ENCODE results near the gene SLC29A2. TPM values are rescaled to one million over a fixed set of nuclear protein-coding genes. Genes with fewer than 3 reads are reported as not detected.

Gene SLC29A2
- total RNA-seq, 1 experiment from 2014 or later = 30.2 TPM

GRCh38 chr11:66327171-66328030 is 44.2 kb downstream of the SLC29A2 start:
- 0 out of 2 replicates have a peak overlapping the region, but pooled peaks have one; percentile 0 for H3K27ac Mint-ChIP-seq
- ATAC-seq = no peak
- no peak for DNase-seq (ENCODE audit: low spot score)
- TF ChIP-seq ZNF121 (CRISPR knock-in tag; IDR thresholded peaks at IDR 0.05) (no peak), USF2 (CRISPR knock-in tag; IDR thresholded peaks at IDR 0.05) (no peak), OVOL2 (CRISPR knock-in tag; IDR thresholded peaks at IDR 0.05; ENCODE audit: borderline replicate concordance) (no peak), PRDM15 (CRISPR knock-in tag; IDR thresholded peaks at IDR 0.05) (no peak), SMAD4 (CRISPR knock-in tag; IDR thresholded peaks at IDR 0.05) (no peak)
- H3K27me3 Mint-ChIP-seq (ENCODE audit: low read depth) = peaks cover 11% of the 10 kb centered on the region
- H3K36me3 Mint-ChIP-seq = no peaks in the 10 kb centered on the region
- CTCF ChIA-PET = interaction anchor here (0.5 to 1.6 kb wide), 9 partner anchors 9 to 318 kb away, joined by 3 to 45 read pairs (median 5); partner anchors contain the start of genes CD248, RIN1 and YIF1A
- H3K9me3 Mint-ChIP-seq = 0 out of 2 replicates have a peak, but pooled peaks cover 6% of the 10 kb centered on the region
- POLR2A ChIA-PET = interaction anchor here (1.4 to 1.6 kb wide), 2 partner anchors 10 to 14 kb away, joined by 4 to 5 read pairs; no protein-coding TSS in a partner anchor
- peaks cover 15% of the 10 kb centered on the region for H3K4me1 Mint-ChIP-seq
- no peak overlapping the region for H3K4me3 Mint-ChIP-seq

GRCh38 chr11:66326261-66327111 is 45.1 kb downstream of the SLC29A2 start:
- Mint-ChIP-seq H3K27me3 (ENCODE audit: low read depth) (peaks cover 11% of the 10 kb centered on the region), H3K4me1 (peaks cover 15% of the 10 kb centered on the region), H3K4me3 (no peak overlapping the region), H3K9me3 (0 out of 2 replicates have a peak, but pooled peaks cover 6% of the 10 kb centered on the region), H3K36me3 (no peaks in the 10 kb centered on the region), H3K27ac (no peak overlapping the region)
- ChIA-PET CTCF (interaction anchor here (0.6 to 1.6 kb wide), 9 partner anchors 9 to 104 kb away, joined by 3 to 45 read pairs (median 5); partner anchors contain the start of genes CD248, RIN1 and YIF1A), POLR2A (interaction anchor here (1.4 to 1.6 kb wide), 2 partner anchors 9 to 13 kb away, joined by 4 to 5 read pairs; no protein-coding TSS in a partner anchor)
- DNase-seq (ENCODE audit: low spot score) = no peak
- no peak for ATAC-seq
- TF ChIP-seq ATF1 (CRISPR knock-in tag; IDR thresholded peaks at IDR 0.05) (no peak), ZNF219 (CRISPR knock-in tag; IDR thresholded peaks at IDR 0.05; ENCODE audit: borderline replicate concordance) (no peak), NR2C2 (CRISPR knock-in tag; IDR thresholded peaks at IDR 0.05) (no peak), GRHL2 (CRISPR knock-in tag; IDR thresholded peaks at IDR 0.05; ENCODE audit: insufficient replicate concordance, severe bottlenecking) (no peak), PRRX2 (CRISPR knock-in tag; IDR thresholded peaks at IDR 0.05) (no peak), ZNF416 (CRISPR knock-in tag; IDR thresholded peaks at IDR 0.05) (no peak), FOXP1 (CRISPR knock-in tag; IDR thresholded peaks at IDR 0.05; ENCODE audit: borderline replicate concordance) (no peak), CBFB (CRISPR knock-in tag; IDR thresholded peaks at IDR 0.05; ENCODE audit: low read depth) (no peak), ZNF232 (CRISPR knock-in tag; IDR thresholded peaks at IDR 0.05) (no peak), ATF6 (CRISPR knock-in tag; IDR thresholded peaks at IDR 0.05) (no peak), ZSCAN18 (CRISPR knock-in tag; IDR thresholded peaks at IDR 0.05) (no peak), ERG (CRISPR knock-in tag; IDR thresholded peaks at IDR 0.05) (no peak), E2F4 (CRISPR knock-in tag; IDR thresholded peaks at IDR 0.05; ENCODE audit: borderline replicate concordance, low read depth) (no peak), PREB (CRISPR knock-in tag; IDR thresholded peaks at IDR 0.05; ENCODE audit: borderline replicate concordance) (no peak)

Measured in WTC11 (cell line).